Nephron (organoid): ENCODE measurements around the gene TSPO2.

Source experiments
- H3K27ac Mint-ChIP-seq, 3 experiments: 2 replicates each; pipeline ENCODE4 v1.8.0; 2020; ENCODE audit warnings: mixed read lengths in 3 of 3, mild to moderate bottlenecking in 2 of 3, moderate library complexity in 1 of 3
- H3K27me3 Mint-ChIP-seq: 2 replicates; pipeline ENCODE4 v1.8.0; 2021; ENCODE audit warnings: low read depth, mild to moderate bottlenecking, moderate library complexity, mixed read lengths
- H3K36me3 Mint-ChIP-seq: 2 replicates; pipeline ENCODE4 v1.8.0; 2020; ENCODE audit warnings: low read depth, mixed read lengths
- H3K4me1 Mint-ChIP-seq: 2 replicates; pipeline ENCODE4 v1.8.0; 2020; ENCODE audit warnings: mixed read lengths
- H3K4me3 Mint-ChIP-seq, 3 experiments: 2 replicates each; pipeline ENCODE4 v1.8.0; 2020; ENCODE audit warnings: mild to moderate bottlenecking in 3 of 3, mixed read lengths in 3 of 3, moderate library complexity in 2 of 3
- H3K9me3 Mint-ChIP-seq: 2 replicates; pipeline ENCODE4 v1.8.0; 2020; ENCODE audit warnings: mixed read lengths
- CTCF ChIP-seq, 3 experiments: fragments of 200-600 bp; sonication (generic); IDR thresholded peaks; one replicate each; pipeline ENCODE4 v1.5.0; 2021; ENCODE audit warnings: antibody characterized with exemption in 3 of 3; ENCODE audit not compliant: unreplicated experiment in 3 of 3

The TSPO2 gene

GRCh38 chr6:41021832-41022231 lies 20.4 kb upstream of the TSPO2 start:
- peaks cover 13% of the 10 kb centered on the region for H3K36me3 Mint-ChIP-seq
- no peak for TF ChIP-seq CTCF (IDR thresholded peaks at IDR 0.05; ENCODE audit: unreplicated experiment in 3 of 3)
- H3K27ac Mint-ChIP-seq: peak overlapping the region in 2 of 3 experiments; percentile 2 to 16
- H3K27me3 Mint-ChIP-seq: no peaks in the 10 kb centered on the region
- H3K4me3 Mint-ChIP-seq: no peak overlapping the region
- H3K4me1 Mint-ChIP-seq: peaks cover 7% of the 10 kb centered on the region
- H3K9me3 Mint-ChIP-seq: no peaks in the 10 kb centered on the region

GRCh38 chr6:41022294-41022693 lies 20.0 kb upstream of the TSPO2 start:
- Mint-ChIP-seq H3K4me3 (no peak overlapping the region), H3K9me3 (no peaks in the 10 kb centered on the region), H3K4me1 (peaks cover 11% of the 10 kb centered on the region), H3K27me3 (no peaks in the 10 kb centered on the region), H3K36me3 (peaks cover 13% of the 10 kb centered on the region), H3K27ac (peak overlapping the region in 2 of 3 experiments; percentile 2 to 16)
- TF ChIP-seq CTCF (IDR thresholded peaks at IDR 0.05; ENCODE audit: unreplicated experiment in 3 of 3): no peak

GRCh38 chr6:41023114-41023513 lies 19.2 kb upstream of the TSPO2 start:
- Mint-ChIP-seq H3K27me3 (no peaks in the 10 kb centered on the region), H3K9me3 (no peaks in the 10 kb centered on the region), H3K4me3 (no peak overlapping the region), H3K4me1 (peaks cover 18% of the 10 kb centered on the region), H3K36me3 (peaks cover 13% of the 10 kb centered on the region), H3K27ac (peak overlapping the region in 2 of 3 experiments; percentile 14 to 16)
- no peak for TF ChIP-seq CTCF (IDR thresholded peaks at IDR 0.05; ENCODE audit: unreplicated experiment in 3 of 3)

GRCh38 chr6:41025966-41026530 lies 16.2 kb upstream of the TSPO2 start:
- Mint-ChIP-seq H3K9me3 (no peaks in the 10 kb centered on the region), H3K27ac (peak overlapping the region; percentile 47 to 62 (median 62)), H3K4me3 (peak overlapping the region; percentile 74 to 78 (median 75)), H3K36me3 (peaks cover 8% of the 10 kb centered on the region), H3K4me1 (peaks cover 29% of the 10 kb centered on the region), H3K27me3 (no peaks in the 10 kb centered on the region)
- no peak for TF ChIP-seq CTCF (IDR thresholded peaks at IDR 0.05; ENCODE audit: unreplicated experiment in 3 of 3)

- Mint-ChIP-seq H3K4me1 (peaks cover 30% of the 10 kb centered on the region), H3K27me3 (no peaks in the 10 kb centered on the region), H3K4me3 (peak overlapping the region; percentile 84 to 86 (median 84)), H3K27ac (peak overlapping the region; percentile 79 to 92 (median 86)), H3K36me3 (peaks cover 8% of the 10 kb centered on the region), H3K9me3 (no peaks in the 10 kb centered on the region)
- no peak for TF ChIP-seq CTCF (IDR thresholded peaks at IDR 0.05; ENCODE audit: unreplicated experiment in 3 of 3)
Measured at GRCh38 chr6:41027241-41027640, 15.0 kb upstream of the TSPO2 start.
